HFFc6 (cell line): ENCODE results near the gene WNK2. TPM values are rescaled to one million over a fixed set of nuclear protein-coding genes. Genes with fewer than 3 reads are reported as not detected.

Source experiments
- DNase-seq: peaks from one replicate; pipeline ENCODE4 v3.0.0-alpha.2; 2018
- H3K27ac Mint-ChIP-seq: 2 replicates; pipeline ENCODE4 v1.8.0; 2020; ENCODE audit warnings: mild to moderate bottlenecking, mixed read lengths
- H3K27me3 Mint-ChIP-seq: 2 replicates; pipeline ENCODE4 v1.8.0; 2021; ENCODE audit warnings: mild to moderate bottlenecking, moderate library complexity, mixed read lengths; ENCODE audit not compliant: insufficient read depth
- H3K36me3 Mint-ChIP-seq: 2 replicates; pipeline ENCODE4 v1.8.0; 2021; ENCODE audit warnings: low read depth, mixed read lengths
- H3K4me1 Mint-ChIP-seq: 2 replicates; pipeline ENCODE4 v1.8.0; 2020; ENCODE audit warnings: low read depth, mixed read lengths
- H3K4me3 Mint-ChIP-seq: 2 replicates; pipeline ENCODE4 v1.8.0; 2020; ENCODE audit warnings: mild to moderate bottlenecking, moderate library complexity, mixed read lengths
- H3K9me3 Mint-ChIP-seq: 2 replicates; pipeline ENCODE4 v1.8.0; 2020; ENCODE audit warnings: mild to moderate bottlenecking, mixed read lengths
- total RNA-seq, 6 experiments: library from RNA; stranded (reverse); fragmentation: NEBNext Ultra II Directional; extraction: Animal tissue kit (Norgen Biotek cat#: 25700); gene quantifications; 2 replicates in 1 of 6; 3 replicates in 5 of 6; pipeline ENCODE4 v1.2.3, GENCODE V29; 2021
- TF ChIP-seq, protein P1 (sequence below): fragments of 200-600 bp; sonication (generic); IDR thresholded peaks from 2 replicates; pipeline ENCODE4 v1.5.0; 2021; ENCODE audit warnings: antibody characterized with exemption, mild to moderate bottlenecking

The WNK2 gene
- total RNA-seq, 6 experiments from 2014 or later, result not detected

DNA sequence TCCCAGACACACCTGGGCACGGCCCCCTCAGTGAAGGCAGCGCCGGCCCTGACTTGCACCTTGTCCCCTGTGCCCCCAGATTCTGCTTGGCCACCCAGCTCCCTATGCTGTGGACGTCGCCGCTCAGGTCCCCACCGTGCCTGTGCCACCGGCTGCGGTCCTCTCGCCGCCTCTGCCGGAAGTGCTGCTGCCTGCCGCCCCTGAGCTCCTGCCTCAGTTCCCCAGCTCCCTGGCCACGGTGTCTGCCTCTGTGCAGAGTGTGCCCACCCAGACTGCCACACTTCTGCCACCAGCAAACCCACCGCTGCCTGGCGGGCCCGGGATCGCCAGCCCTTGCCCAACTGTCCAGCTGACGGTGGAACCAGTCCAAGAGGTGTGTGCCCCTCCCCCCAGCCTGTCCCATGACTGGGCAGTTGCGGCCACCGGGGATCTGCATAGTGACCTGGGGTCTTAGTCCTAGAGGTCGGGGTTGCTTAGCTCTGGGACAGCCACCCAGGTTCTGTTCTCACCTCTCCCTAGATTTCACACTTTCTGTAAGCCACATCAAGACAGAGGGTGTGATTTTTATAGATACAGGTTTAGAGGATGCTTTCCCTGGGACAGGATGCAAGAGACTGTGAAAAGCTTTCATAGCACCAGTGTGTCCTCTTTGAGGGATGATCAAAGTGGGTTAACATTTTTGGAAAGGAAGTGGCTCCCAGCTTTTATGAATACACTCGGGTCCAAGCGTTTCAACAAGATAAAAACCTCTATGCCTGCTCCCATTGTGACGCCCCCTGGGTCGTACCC is 78.0 kb downstream of the WNK2 start:
- H3K27me3 Mint-ChIP-seq, result peaks cover 12% of the 10 kb centered on the region
- H3K36me3 Mint-ChIP-seq, result no peaks in the 10 kb centered on the region
- H3K4me3 Mint-ChIP-seq, result no peak overlapping the region
- DNase-seq, result no peak
- no peak overlapping the region for H3K27ac Mint-ChIP-seq
- H3K4me1 Mint-ChIP-seq, result no peaks in the 10 kb centered on the region
- H3K9me3 Mint-ChIP-seq, result no peaks in the 10 kb centered on the region
- TF ChIP-seq, protein P1, sequence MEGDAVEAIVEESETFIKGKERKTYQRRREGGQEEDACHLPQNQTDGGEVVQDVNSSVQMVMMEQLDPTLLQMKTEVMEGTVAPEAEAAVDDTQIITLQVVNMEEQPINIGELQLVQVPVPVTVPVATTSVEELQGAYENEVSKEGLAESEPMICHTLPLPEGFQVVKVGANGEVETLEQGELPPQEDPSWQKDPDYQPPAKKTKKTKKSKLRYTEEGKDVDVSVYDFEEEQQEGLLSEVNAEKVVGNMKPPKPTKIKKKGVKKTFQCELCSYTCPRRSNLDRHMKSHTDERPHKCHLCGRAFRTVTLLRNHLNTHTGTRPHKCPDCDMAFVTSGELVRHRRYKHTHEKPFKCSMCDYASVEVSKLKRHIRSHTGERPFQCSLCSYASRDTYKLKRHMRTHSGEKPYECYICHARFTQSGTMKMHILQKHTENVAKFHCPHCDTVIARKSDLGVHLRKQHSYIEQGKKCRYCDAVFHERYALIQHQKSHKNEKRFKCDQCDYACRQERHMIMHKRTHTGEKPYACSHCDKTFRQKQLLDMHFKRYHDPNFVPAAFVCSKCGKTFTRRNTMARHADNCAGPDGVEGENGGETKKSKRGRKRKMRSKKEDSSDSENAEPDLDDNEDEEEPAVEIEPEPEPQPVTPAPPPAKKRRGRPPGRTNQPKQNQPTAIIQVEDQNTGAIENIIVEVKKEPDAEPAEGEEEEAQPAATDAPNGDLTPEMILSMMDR, result no peak

DNA sequence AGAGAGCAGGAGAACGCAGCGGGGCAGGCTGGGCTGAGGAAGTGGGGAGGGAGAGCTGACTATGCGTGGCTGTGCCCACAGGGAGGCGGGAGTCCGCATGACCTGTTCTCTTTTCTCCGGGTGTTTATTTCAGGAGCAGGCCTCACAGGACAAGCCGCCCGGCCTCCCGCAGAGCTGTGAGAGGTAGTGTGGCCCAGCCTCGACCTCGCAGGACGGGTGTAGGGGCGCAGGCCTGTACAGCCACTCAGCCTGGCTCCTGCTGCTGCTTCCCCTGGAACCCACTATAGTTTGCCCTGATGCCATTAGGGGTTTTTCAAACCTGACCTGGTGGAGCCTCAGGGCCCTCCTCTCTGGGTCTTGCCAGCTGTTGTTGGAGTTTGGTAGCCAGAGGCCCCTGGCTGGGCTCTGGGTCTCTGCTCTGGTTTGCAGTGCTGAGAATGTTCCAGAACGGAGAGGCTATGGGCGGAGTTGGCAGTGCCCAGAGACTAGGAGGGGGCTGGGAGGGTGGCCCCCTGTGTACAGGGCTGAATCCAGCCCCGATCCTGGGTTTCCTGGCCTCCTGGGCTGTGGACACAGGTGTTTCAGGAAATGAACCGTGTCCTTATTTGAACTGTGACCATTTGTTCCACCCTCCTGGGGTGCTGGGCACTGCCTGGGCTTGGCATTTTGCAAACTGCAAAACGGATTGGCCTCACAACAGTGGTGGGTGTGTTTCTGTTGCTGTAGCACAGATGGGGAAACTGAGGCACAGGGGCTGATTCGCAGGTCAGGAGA is 78.8 kb downstream of the WNK2 start:
- Mint-ChIP-seq H3K27me3 (peaks cover 12% of the 10 kb centered on the region), H3K4me3 (no peak overlapping the region), H3K27ac (no peak overlapping the region), H3K9me3 (no peaks in the 10 kb centered on the region), H3K4me1 (no peaks in the 10 kb centered on the region), H3K36me3 (no peaks in the 10 kb centered on the region)
- DNase-seq, result no peak
- TF ChIP-seq, protein P1, result no peak

DNA sequence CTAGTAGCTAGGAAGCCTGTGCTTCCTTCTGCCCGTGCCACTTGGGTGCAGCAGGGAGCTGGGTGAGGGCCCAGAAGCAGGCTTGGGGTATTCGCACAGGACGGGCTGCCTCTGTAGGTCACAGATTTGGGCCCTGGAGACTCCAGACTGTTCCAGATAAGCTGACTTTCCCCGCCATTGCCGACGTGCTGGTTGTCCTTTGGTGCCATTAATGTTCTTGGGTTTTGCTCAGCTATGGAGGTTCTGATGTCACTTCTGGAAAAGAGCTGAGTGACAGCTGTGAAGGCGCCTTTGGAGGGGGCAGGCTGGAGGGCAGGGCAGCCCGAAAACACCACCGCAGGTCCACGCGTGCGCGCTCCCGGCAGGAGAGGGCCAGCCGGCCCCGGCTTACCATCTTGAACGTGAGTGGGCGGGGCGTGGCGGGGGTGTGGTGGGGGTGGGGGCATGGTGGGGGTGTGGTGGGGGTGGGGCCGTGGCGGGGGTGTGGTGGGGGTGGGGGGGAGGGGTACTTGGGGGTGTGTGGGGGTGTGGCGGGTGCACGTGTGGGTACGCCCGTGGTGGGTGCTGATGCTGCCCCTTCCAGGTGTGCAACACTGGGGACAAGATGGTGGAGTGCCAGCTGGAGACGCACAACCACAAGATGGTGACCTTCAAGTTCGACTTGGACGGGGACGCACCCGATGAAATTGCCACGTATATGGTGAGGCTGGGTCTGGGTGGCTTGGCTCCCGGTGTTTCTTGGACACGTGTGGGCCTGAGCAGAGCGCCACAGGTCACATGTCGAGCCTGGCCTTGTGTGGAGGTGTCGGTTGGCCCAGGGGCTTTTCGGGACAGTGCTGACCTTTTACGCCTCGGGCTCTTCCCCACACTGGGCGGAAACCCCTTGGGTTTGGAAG is 79.6 kb downstream of the WNK2 start:
- TF ChIP-seq, protein P1, result no peak
- Mint-ChIP-seq H3K27me3 (peaks cover 12% of the 10 kb centered on the region), H3K27ac (no peak overlapping the region), H3K4me1 (no peaks in the 10 kb centered on the region), H3K4me3 (no peak overlapping the region), H3K36me3 (no peaks in the 10 kb centered on the region), H3K9me3 (no peaks in the 10 kb centered on the region)
- no peak for DNase-seq

DNA sequence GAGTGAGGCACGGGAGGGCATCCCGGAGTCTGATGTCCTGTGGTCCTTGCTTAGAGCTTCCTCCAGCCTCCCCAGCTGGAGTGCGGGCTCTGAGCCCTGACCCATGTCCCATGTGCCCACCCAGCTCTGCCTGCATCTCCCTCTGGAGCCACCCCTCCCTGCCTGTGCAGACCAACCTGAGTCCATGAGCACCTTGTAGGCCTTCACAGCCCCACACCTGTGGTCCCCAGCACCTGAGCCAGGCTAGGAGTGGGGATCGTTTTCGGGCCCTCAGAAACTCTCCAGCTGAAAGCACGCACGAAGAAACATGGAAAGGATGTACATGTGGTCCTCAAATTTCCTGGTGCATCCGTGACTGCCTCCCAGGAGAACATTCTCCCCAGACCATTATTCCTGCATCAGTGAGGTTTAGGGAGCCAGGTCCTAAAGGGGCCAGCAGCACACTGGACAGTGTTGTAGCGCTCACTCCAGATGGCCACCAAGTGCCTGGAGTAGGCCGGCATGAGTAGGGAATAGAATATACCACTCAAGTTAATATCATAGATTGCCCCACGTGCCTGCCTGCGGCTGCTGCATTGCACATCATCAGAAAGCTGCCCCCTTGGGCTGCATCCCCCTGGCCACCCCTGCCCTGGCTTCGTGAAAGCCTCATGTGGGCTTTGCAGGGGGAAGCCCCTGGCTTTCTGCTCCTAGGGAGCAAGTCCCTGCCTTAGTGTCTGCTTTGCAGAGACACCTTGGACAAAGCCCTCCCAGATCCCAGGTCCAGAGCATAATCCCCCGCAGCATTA is 80.6 kb downstream of the WNK2 start:
- Mint-ChIP-seq H3K4me3 (no peak overlapping the region), H3K9me3 (no peaks in the 10 kb centered on the region), H3K36me3 (no peaks in the 10 kb centered on the region), H3K27ac (no peak overlapping the region), H3K27me3 (peaks cover 13% of the 10 kb centered on the region), H3K4me1 (no peaks in the 10 kb centered on the region)
- TF ChIP-seq, protein P1, result no peak
- no peak for DNase-seq
